Right renal cortex interstitium (tissue), 3 donors: ENCODE data around the gene GIPC2. TPM values are rescaled to one million over a fixed set of nuclear protein-coding genes. Genes with fewer than 3 reads are reported as not detected.
"Not testable (repeated sequence)": the region's sequence is repeated elsewhere in the genome, so short reads cannot be mapped to it uniquely, and the experiment has no call there.

Source experiments
- DNase-seq, 3 donors: peaks; one replicate each; pipeline ENCODE4 v3.0.0-alpha.2; 2013; ENCODE audit warnings: low read depth in 3 of 3, low spot score in 2 of 3
- polyA plus RNA-seq, 3 donors: library from polyadenylated mRNA; unstranded; fragments of 120-200 nt; gene quantifications; one replicate each; pipeline ENCODE4 v1.2.1, GENCODE V29; 2013; ENCODE audit not compliant: insufficient read length in 3 of 3

GIPC2 gene
- 10 to 100 TPM; 16.3 to 21.5 (median 21.2) TPM for polyA plus RNA-seq

- no peak for DNase-seq
Measured at GRCh38 chr1:78045926-78046778, at the start of gene GIPC2. Gene GIPC2 (plus strand): TSS chr1:78045966. CDS start chr1:78046095, 129 bp downstream.

GRCh38 chr1:77996734-77997133 lies 49.0 kb upstream of the GIPC2 start:
- DNase-seq: no peak

GRCh38 chr1:78000536-78000935 lies 45.2 kb upstream of the GIPC2 start:
- DNase-seq: not testable (repeated sequence)

- no peak for DNase-seq
Measured at GRCh38 chr1:78003070-78003746, 42.6 kb upstream of the GIPC2 start.

- peak in 1 of 3 donors; percentile 41 for DNase-seq
Measured at GRCh38 chr1:78003882-78004718, 41.7 kb upstream of the GIPC2 start.

GRCh38 chr1:78004719-78005447 lies 40.9 kb upstream of the GIPC2 start, which contains the start of gene DNAJB4:
Gene DNAJB4 (plus strand): TSS chr1:78004939. CDS start chr1:78005111, 172 bp downstream.
- DNase-seq: peak; percentile 87 to 95 (median 90)

GRCh38 chr1:78005448-78005722 lies 40.4 kb upstream of the GIPC2 start:
- no peak for DNase-seq

GRCh38 chr1:78005755-78006154 lies 40.0 kb upstream of the GIPC2 start:
- peak; percentile 80 to 83 (median 83) for DNase-seq

- DNase-seq: no peak
Measured at GRCh38 chr1:78006521-78006920, 39.2 kb upstream of the GIPC2 start.

- DNase-seq: no peak
Measured at GRCh38 chr1:78007677-78008341, 38.0 kb upstream of the GIPC2 start.

- DNase-seq: no peak
Measured at GRCh38 chr1:78009276-78009675, 36.5 kb upstream of the GIPC2 start.

- DNase-seq: no peak
Measured at GRCh38 chr1:78009836-78010235, 35.9 kb upstream of the GIPC2 start.

GRCh38 chr1:78011050-78011449 lies 34.7 kb upstream of the GIPC2 start:
- DNase-seq: no peak

GRCh38 chr1:78015148-78015547 lies 30.6 kb upstream of the GIPC2 start:
- no peak for DNase-seq

- no peak for DNase-seq
Measured at GRCh38 chr1:78019024-78019423, 26.7 kb upstream of the GIPC2 start.

GRCh38 chr1:78021134-78021533 lies 24.6 kb upstream of the GIPC2 start:
- not testable (repeated sequence) for DNase-seq

GRCh38 chr1:78029793-78030192 lies 16.0 kb upstream of the GIPC2 start:
- DNase-seq: no peak

- no peak for DNase-seq
Measured at GRCh38 chr1:78032996-78033796, 12.6 kb upstream of the GIPC2 start.

GRCh38 chr1:78033797-78034172 lies 12.0 kb upstream of the GIPC2 start:
- no peak for DNase-seq
